GM23248 (cell line): ENCODE data around the gene LAMA1.

Experiments used
- EZH2 ChIP-seq: fragments of 200-600 bp; sonication (generic); IDR thresholded peaks from 2 replicates; pipeline ENCODE4 v1.6.1; 2018; ENCODE audit warnings: antibody characterized with exemption, mild to moderate bottlenecking; ENCODE audit not compliant: insufficient read depth, poor library complexity, severe bottlenecking
- EZH2phosphoT487 ChIP-seq: fragments of 200-600 bp; sonication (generic); IDR thresholded peaks from 2 replicates; pipeline ENCODE4 v1.6.1; 2018; ENCODE audit warnings: antibody characterized with exemption, moderate library complexity, mild to moderate bottlenecking, low read depth; ENCODE audit not compliant: insufficient read depth

DNA sequence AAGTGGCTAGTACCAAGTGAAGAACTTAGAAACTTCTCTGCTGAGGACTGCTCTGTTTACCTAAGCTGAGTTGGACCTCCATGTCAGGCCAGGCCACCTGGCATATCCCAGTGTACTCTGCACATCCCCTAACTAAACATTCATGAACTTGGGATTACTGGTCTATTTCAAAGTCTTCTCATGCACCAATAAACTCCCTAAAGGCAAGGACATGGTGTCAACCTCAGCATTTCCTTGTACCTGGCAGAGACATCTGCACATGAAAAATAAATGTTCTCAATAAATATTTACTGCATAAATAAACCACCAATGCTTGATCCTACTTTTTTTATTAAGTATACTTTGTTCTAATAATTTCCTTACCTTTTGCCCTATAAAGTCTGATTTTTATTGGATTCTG, 124.8 kb downstream of the LAMA1 start:
- no peak for TF ChIP-seq EZH2
- TF ChIP-seq EZH2phosphoT487: no peak
